ENCODE data around the gene RFX1. TPM values are rescaled to one million over a fixed set of nuclear protein-coding genes. Genes with fewer than 3 reads are reported as not detected.

Gene RFX1
- total RNA-seq, 1 donor from 2014 or later, result 3.3 TPM

DNA sequence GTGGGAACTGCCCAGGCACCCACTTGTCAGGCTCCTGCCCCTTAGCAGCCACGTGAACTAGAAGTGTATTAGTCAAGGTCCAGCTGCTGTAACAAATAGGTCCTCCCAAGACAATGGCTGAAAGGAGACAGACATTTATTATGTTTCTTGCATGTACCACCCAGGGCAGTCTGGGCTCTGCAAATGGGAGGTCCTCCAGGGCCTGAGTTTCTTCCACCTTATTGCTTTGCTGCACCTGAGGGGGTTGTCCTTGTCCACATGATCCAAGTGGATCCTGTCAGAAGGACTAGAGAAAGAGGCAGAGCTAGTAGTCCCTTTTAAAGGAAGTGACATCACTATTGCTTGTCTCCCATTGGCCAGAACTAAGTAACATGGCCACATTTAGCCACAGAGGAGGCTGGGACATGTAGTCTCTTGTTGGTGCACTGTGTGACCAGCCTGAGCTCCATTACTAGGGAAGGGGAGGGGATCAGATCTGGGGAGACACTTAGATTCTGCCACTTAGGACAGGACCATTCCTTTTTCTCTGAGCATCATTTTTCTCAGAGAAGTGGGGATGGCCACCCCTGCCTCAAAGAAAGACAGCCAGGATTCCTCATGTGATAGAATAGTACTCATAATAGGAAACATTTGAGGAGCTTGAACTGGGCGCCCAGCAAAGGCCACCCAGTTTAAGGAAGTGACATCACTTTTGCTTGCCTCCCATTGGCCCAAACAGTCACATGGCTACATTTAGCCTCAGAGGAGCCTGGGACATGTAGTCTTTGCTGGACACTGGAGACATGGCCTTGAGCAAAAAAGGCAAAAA is 85.0 kb downstream of the RFX1 start:
- Histone ChIP-seq H3K4me1 (no peaks in the 10 kb centered on the region), H3K27ac (no peak overlapping the region), H3K4me3 (no peak overlapping the region), H3K9me3 (no peaks in the 10 kb centered on the region), H3K27me3 (no peaks in the 10 kb centered on the region), H3K36me3 (peaks cover 58 to 62% of the 10 kb centered on the region in 2 donors)
- DNase-seq (ENCODE audit: low spot score in 2 of 2), result no peak
- intact Hi-C loops (cut with DNase I), result no loop called here
- TF ChIP-seq, protein P1, sequence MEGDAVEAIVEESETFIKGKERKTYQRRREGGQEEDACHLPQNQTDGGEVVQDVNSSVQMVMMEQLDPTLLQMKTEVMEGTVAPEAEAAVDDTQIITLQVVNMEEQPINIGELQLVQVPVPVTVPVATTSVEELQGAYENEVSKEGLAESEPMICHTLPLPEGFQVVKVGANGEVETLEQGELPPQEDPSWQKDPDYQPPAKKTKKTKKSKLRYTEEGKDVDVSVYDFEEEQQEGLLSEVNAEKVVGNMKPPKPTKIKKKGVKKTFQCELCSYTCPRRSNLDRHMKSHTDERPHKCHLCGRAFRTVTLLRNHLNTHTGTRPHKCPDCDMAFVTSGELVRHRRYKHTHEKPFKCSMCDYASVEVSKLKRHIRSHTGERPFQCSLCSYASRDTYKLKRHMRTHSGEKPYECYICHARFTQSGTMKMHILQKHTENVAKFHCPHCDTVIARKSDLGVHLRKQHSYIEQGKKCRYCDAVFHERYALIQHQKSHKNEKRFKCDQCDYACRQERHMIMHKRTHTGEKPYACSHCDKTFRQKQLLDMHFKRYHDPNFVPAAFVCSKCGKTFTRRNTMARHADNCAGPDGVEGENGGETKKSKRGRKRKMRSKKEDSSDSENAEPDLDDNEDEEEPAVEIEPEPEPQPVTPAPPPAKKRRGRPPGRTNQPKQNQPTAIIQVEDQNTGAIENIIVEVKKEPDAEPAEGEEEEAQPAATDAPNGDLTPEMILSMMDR (IDR thresholded peaks at IDR 0.05), result no peak

DNA sequence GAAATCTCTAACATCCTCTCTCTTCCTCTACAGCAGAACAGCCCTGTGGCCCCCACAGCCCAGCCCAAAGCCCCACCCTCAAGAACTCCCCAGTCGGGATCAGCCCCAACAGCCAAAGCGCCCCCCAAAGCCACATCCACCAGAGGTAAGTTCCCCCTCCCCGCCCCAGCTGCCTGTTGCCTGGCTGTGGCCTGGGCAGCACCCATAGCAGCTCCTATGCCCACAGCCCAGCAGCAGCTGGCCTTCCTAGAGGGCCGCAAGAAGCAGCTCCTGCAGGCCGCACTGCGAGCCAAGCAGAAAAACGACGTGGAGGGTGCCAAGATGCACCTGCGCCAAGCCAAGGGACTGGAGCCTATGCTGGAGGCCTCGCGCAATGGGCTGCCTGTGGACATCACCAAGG is 85.6 kb downstream of the RFX1 start:
- H3K4me1 ChIP-seq, result no peaks in the 10 kb centered on the region
- TF ChIP-seq, protein P1 (IDR thresholded peaks at IDR 0.05), result no peak
- no peak for DNase-seq (ENCODE audit: low spot score in 2 of 2)
- no peaks in the 10 kb centered on the region for H3K9me3 ChIP-seq
- no peak overlapping the region for H3K4me3 ChIP-seq
- no peak overlapping the region for H3K27ac ChIP-seq
- intact Hi-C loops (cut with DNase I), result no loop called here
- peaks cover 62 to 66% of the 10 kb centered on the region in 2 donors for H3K36me3 ChIP-seq
- H3K27me3 ChIP-seq, result no peaks in the 10 kb centered on the region

DNA sequence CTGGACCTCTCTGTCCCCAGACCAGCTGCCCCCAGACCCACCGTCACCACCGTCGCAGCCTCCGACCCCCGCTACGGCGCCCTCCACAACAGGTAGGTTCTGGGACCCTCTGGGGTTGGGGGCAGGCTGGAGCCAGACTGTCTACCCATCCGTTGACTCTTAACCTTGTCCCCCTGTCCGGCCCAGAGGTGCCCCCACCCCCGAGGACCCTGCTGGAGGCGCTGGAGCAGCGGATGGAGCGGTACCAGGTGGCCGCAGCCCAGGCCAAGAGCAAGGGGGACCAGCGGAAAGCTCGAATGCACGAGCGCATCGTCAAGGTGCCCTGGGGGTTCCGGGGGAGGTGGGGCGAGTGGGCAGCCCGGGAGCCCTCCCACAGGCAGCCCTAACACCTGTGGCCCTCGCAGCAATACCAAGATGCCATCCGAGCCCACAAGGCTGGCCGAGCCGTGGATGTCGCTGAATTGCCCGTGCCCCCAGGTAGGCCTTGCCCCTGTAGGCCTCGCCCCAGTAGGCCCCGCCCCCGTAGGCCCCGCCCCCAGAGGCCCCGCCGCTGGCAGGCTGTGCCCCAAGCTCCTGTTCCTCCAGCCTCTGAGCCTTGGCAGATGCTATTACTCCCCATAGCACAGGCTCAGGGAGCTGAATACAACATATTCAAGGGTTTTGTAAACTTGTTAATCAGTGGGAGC is 87.3 kb downstream of the RFX1 start:
- no peak overlapping the region for H3K27ac ChIP-seq
- no peak overlapping the region for H3K4me3 ChIP-seq
- DNase-seq (ENCODE audit: low spot score in 2 of 2), result no peak
- H3K9me3 ChIP-seq, result no peaks in the 10 kb centered on the region
- H3K27me3 ChIP-seq, result no peaks in the 10 kb centered on the region
- peaks cover 57 to 73% of the 10 kb centered on the region in 2 donors for H3K36me3 ChIP-seq
- intact Hi-C loops (cut with DNase I), result no loop called here
- TF ChIP-seq, protein P1 (IDR thresholded peaks at IDR 0.05), result no peak
- H3K4me1 ChIP-seq, result no peaks in the 10 kb centered on the region

DNA sequence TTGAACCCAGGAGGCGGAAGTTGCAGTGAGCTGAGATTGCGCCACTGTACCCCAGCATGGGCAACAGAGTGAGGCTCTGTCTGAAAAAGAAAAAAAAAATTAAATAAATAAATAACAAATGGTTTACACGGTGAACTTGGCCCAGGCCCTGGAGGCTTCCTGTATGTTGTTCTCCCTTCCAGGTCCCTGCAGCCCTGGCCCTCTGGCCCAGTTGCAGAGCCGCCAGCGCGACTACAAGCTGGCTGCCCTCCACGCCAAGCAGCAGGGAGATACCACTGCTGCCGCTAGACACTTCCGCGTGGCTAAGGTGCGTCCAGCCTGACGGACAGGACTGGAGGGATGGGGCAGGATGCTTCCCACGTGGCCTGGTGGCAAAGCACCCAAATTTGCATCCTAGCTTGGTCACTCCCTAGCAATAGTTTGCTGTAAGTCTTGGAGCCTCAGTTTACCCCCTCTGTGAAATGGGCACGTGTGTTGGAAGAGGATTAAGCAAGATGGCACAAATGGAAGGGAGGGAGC is 88.2 kb downstream of the RFX1 start:
- intact Hi-C loops (cut with DNase I), result no loop called here
- no peak overlapping the region for H3K4me3 ChIP-seq
- no peaks in the 10 kb centered on the region for H3K4me1 ChIP-seq
- H3K27ac ChIP-seq, result no peak overlapping the region
- H3K27me3 ChIP-seq, result no peaks in the 10 kb centered on the region
- DNase-seq (ENCODE audit: low spot score in 2 of 2), result no peak
- no peaks in the 10 kb centered on the region for H3K9me3 ChIP-seq
- TF ChIP-seq, protein P1 (IDR thresholded peaks at IDR 0.05), result no peak
- H3K36me3 ChIP-seq, result peaks cover 58 to 75% of the 10 kb centered on the region in 2 donors

DNA sequence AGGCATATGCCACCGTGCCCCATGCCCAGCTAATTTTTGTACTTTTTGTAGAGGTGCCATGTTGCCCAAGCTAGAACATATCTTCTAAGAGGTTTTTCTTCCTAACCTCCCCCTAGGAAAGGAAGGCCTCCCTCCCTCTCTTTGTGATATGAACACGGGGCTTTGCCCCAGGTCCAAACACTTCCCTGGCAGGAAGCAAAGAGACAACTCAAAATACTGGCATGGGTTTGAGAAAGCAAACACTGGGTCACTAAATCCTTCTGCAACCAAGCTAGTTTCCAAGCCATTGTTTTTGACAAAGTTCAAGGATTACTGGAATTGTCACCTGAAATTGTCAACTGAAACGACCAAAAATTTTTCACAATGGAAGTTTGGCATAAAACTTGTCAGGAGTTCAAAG is 91.3 kb downstream of the RFX1 start:
- intact Hi-C loops (cut with DNase I), result no loop called here
- TF ChIP-seq, protein P1 (IDR thresholded peaks at IDR 0.05), result no peak
- peaks cover 54 to 73% of the 10 kb centered on the region in 2 donors for H3K36me3 ChIP-seq

More for the DNA sequence above, 91.3 kb downstream of the RFX1 start:
- Histone ChIP-seq H3K27me3 (no peaks in the 10 kb centered on the region), H3K27ac (no peak overlapping the region), H3K4me3 (no peak overlapping the region), H3K9me3 (no peaks in the 10 kb centered on the region), H3K4me1 (no peaks in the 10 kb centered on the region)
- no peak for DNase-seq (ENCODE audit: low spot score in 2 of 2)
